Upper lobe of left lung (tissue), 4 donors: ENCODE results near the gene EPHA2.

Experiments
- POLR2A ChIP-seq, 4 donors: fragments of 450-650 bp; IDR thresholded peaks; one replicate each; pipeline ENCODE4 v1.5.1; 2016 to 2017; ENCODE audit warnings: antibody characterized with exemption in 4 of 4, mild to moderate bottlenecking in 2 of 4
- TF ChIP-seq, protein P1 (sequence below), 6 experiments: fragments of 450-650 bp in 4 of 6; fragments of 200-600 bp in 2 of 6; sonication (generic) in 2 of 6; IDR thresholded peaks; one replicate each; pipeline ENCODE4 v1.5.1; 2016 to 2019; ENCODE audit warnings: antibody characterized with exemption in 6 of 6

DNA sequence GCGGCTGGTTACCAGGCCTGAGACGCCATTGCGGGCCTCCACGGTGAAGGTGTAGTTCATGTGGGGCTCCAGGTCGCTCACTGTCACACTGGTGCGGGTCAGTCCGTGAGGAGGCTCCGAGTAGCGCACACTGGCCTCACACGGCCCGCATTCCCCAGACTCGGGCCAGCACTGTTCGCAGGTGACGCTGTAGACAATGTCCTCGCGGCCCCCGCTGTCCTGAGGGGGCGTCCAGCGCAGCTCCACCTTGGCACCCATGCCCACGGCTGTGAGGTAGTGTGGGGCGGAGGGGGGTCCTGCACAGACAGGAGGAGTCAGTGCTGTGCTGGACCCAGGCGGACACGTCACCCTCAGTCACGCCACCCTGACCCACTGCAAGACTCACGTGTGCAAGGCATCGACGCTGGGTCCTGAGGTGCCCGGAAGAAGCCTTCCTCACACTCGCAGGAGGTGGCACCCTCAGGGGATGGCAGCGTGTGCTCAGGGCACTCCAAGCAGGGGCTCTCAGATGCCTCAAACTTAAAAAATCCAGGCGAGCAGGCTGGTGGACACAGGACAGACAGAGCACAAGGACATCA lies 17.9 kb downstream of the EPHA2 start:
- no peak for TF ChIP-seq POLR2A (IDR thresholded peaks at IDR 0.05)
- TF ChIP-seq, protein P1, sequence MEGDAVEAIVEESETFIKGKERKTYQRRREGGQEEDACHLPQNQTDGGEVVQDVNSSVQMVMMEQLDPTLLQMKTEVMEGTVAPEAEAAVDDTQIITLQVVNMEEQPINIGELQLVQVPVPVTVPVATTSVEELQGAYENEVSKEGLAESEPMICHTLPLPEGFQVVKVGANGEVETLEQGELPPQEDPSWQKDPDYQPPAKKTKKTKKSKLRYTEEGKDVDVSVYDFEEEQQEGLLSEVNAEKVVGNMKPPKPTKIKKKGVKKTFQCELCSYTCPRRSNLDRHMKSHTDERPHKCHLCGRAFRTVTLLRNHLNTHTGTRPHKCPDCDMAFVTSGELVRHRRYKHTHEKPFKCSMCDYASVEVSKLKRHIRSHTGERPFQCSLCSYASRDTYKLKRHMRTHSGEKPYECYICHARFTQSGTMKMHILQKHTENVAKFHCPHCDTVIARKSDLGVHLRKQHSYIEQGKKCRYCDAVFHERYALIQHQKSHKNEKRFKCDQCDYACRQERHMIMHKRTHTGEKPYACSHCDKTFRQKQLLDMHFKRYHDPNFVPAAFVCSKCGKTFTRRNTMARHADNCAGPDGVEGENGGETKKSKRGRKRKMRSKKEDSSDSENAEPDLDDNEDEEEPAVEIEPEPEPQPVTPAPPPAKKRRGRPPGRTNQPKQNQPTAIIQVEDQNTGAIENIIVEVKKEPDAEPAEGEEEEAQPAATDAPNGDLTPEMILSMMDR (IDR thresholded peaks at IDR 0.05), result no peak
